Naive B cell (primary cell): ENCODE measurements around the gene TLR9. TPM values are rescaled to one million over a fixed set of nuclear protein-coding genes. Genes with fewer than 3 reads are reported as not detected.

Experiments
- ATAC-seq, 2 donors: fragments of 150-1000 bp; cut with Tn5 transposase; 2 replicates each; pipeline ENCODE4 v1.10.0; 2021; ENCODE audit warnings: low read depth in 2 of 2, mild to moderate bottlenecking in 2 of 2, moderate library complexity in 2 of 2
- DNase-seq: peaks from one replicate; pipeline ENCODE4 v3.0.0; 2022
- H3K27ac Mint-ChIP-seq, 6 donors: one replicate each; pipeline ENCODE4 v1.8.0; 2020 to 2022; ENCODE audit warnings: mild to moderate bottlenecking in 6 of 6, mixed read lengths in 6 of 6, moderate library complexity in 5 of 6, inconsistent platforms in 2 of 6
- H3K27me3 Mint-ChIP-seq, 3 donors: one replicate each; pipeline ENCODE4 v1.8.0; 2021 to 2022; ENCODE audit warnings: mixed read lengths in 3 of 3, mild to moderate bottlenecking in 1 of 3
- H3K36me3 Mint-ChIP-seq, 2 donors: one replicate each; pipeline ENCODE4 v1.8.0; 2020 to 2022; ENCODE audit warnings: mixed read lengths in 2 of 2, inconsistent platforms in 1 of 2, mild to moderate bottlenecking in 1 of 2
- H3K4me1 Mint-ChIP-seq, 3 donors: one replicate each; pipeline ENCODE4 v1.8.0; 2020 to 2022; ENCODE audit warnings: mixed read lengths in 3 of 3, inconsistent platforms in 1 of 3, mild to moderate bottlenecking in 1 of 3, moderate library complexity in 1 of 3
- H3K4me3 Mint-ChIP-seq, 8 donors: one replicate each; pipeline ENCODE4 v1.8.0; 2020 to 2022; ENCODE audit warnings: mild to moderate bottlenecking in 8 of 8, mixed read lengths in 8 of 8, moderate library complexity in 8 of 8, inconsistent platforms in 2 of 8
- H3K9me3 Mint-ChIP-seq, 7 donors: one replicate each; pipeline ENCODE4 v1.8.0; 2020 to 2022; ENCODE audit warnings: mixed read lengths in 7 of 7, mild to moderate bottlenecking in 5 of 7, inconsistent platforms in 2 of 7, moderate library complexity in 1 of 7
- polyA plus RNA-seq, 6 donors: library from polyadenylated mRNA; unstranded; fragments of 300-500 nt; fragmentation: Illumina TruSeq; gene quantifications; one replicate each; pipeline ENCODE4 v1.2.3, GENCODE V29; 2021; ENCODE audit warnings: low read depth in 6 of 6

Gene TLR9
- polyA plus RNA-seq, 6 donors from 2014 or later: 1.6 to 4.4 (median 3.8) TPM; not detected in 1

DNA sequence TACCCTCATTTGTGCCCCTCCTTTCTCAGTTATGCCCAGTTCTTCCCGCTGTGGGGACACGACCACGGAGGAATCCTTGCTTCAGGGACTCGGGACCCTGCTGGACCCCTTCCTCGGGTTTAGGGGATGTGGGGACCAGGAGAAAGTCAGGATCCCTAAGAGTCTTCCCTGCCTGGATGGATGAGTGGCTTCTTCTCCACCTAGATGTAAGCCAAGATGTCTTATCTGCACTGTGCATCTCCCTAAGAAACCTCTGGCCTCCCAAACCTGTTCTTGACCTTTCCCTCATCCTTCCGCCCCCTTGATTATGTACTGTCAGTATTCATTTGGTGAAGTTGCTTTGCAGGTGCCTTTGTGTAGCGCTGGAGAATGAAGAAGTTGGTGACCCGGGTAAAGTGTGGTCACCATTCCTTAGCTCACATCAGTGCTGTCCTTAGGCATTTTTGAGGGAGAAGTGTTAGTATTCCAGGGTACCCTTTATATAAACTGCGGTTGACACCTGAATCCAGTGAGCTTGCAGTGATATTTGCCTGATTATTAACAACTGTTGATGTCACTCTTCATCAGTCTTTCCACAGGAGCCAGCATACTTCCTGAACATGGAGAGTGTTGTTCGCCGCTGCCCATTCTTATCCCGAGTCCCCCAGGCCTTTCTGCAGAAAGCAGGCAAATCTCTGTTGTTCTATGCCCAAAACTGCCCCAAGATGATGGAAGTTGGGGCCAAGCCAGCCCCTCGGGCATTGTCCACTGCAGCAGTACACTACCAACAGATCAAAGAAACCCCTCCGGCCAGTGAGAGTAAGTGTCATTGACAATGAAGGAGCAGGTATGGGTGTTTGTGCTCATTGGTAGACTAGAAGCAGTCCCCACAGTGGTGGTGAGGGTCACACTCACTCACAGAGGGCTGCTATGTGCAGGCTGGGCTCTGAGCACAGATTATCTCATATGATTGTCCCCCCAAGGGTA, 26.5 kb downstream of the TLR9 start:
- H3K4me3 Mint-ChIP-seq: peak overlapping the region; percentile 93 to 99 (median 96)
- H3K27me3 Mint-ChIP-seq: no peaks in the 10 kb centered on the region
- ATAC-seq: no peak
- DNase-seq: no peak
- H3K4me1 Mint-ChIP-seq: peaks cover 32 to 42% (median 35%) of the 10 kb centered on the region in 3 donors
- H3K9me3 Mint-ChIP-seq: no peaks in the 10 kb centered on the region
- peak overlapping the region; percentile 91 to 97 (median 96) for H3K27ac Mint-ChIP-seq
- H3K36me3 Mint-ChIP-seq: peaks cover 9 to 13% of the 10 kb centered on the region in 2 donors

GRCh38 chr3:52197842-52198625, 27.4 kb downstream of the TLR9 start, which contains the start of gene ALAS1:
TSS of gene ALAS1 (plus strand) at chr3:52198160. CDS start at chr3:52199242, 1,082 bp downstream.
- peak; percentile 96 for ATAC-seq
- Mint-ChIP-seq H3K4me3 (peak within 1 kb of the TSS; percentile 93 to 99 (median 96)), H3K4me1 (peaks cover 32 to 37% (median 34%) of the 10 kb centered on the region in 3 donors)

DNA sequence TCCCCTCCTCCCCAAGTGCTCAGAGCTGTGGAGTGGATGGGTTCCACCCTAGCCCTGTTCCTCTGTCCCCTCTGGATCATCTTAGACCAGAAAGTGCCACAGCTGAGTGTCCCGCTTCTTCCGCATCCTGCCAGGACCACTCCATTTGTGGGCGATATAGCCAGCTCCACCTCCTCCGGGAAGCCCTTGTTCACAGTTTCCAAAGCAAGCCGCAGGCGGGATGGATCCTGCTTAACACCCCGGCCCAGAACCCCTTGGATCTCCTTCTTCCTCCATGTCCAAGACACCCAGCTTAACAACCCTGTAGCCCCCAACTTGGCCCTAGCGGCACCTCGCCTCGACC, 28.0 kb downstream of the TLR9 start:
- DNase-seq (no peak), ATAC-seq (no peak)
- Mint-ChIP-seq H3K27me3 (no peaks in the 10 kb centered on the region), H3K36me3 (peaks cover 2 to 10% of the 10 kb centered on the region in 2 donors), H3K4me1 (peaks cover 29 to 33% (median 31%) of the 10 kb centered on the region in 3 donors), H3K27ac (peak overlapping the region; percentile 82 to 95 (median 94)), H3K4me3 (peak overlapping the region; percentile 93 to 99 (median 96)), H3K9me3 (no peaks in the 10 kb centered on the region)

More at GRCh38 chr3:52197842-52198625, 27.4 kb downstream of the TLR9 start, which contains the start of gene ALAS1:
- Mint-ChIP-seq H3K36me3 (peaks cover 4 to 13% of the 10 kb centered on the region in 2 donors), H3K27ac (peak within 1 kb of the TSS; percentile 91 to 97 (median 96)), H3K27me3 (no peaks in the 10 kb centered on the region), H3K9me3 (no peaks in the 10 kb centered on the region)
- peak; percentile 93 for DNase-seq

GRCh38 chr3:52196977-52197376, 28.5 kb downstream of the TLR9 start:
- Mint-ChIP-seq H3K4me3 (peak overlapping the region; percentile 12 to 99 (median 96)), H3K27ac (peak overlapping the region in 5 of 6 donors; percentile 35 to 95 (median 89)), H3K9me3 (no peaks in the 10 kb centered on the region), H3K36me3 (peaks cover 0 to 6% of the 10 kb centered on the region in 2 donors), H3K4me1 (peaks cover 27 to 28% (median 27%) of the 10 kb centered on the region in 3 donors), H3K27me3 (no peaks in the 10 kb centered on the region)
- no peak for DNase-seq
- ATAC-seq: no peak

DNA sequence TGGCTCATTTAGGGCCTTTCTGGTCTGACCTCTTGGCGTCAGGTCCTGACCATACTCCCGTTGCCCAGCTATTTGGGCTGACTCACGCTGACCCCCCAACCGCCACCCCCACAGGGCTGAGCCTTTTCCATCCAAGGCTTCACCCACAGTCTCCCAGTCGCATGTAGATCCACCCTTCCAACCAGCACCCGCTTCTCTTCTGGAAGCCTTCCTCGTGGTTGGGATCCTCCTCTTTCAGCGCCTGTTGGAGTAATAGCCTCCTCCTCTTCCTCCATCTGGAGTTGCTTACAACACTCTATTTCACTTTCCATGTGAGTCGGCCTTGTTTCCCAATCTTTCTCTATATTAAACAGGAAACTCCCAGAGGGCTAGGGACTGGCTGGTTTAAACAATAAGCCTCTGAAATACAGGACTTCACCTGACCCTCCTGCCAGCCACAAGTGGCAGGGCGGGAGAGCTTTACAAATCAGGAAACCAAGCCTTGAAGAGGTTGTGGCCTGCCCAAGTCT, 29.6 kb downstream of the TLR9 start:
- Mint-ChIP-seq H3K27ac (peak overlapping the region in 2 of 6 donors; percentile 19 to 78), H3K36me3 (peaks cover 0 to 6% of the 10 kb centered on the region in 2 donors), H3K27me3 (no peaks in the 10 kb centered on the region), H3K9me3 (no peaks in the 10 kb centered on the region), H3K4me1 (peaks cover 24 to 25% (median 25%) of the 10 kb centered on the region in 3 donors), H3K4me3 (peak overlapping the region in 1 of 8 donors; percentile 68)
- DNase-seq (no peak), ATAC-seq (no peak)

DNA sequence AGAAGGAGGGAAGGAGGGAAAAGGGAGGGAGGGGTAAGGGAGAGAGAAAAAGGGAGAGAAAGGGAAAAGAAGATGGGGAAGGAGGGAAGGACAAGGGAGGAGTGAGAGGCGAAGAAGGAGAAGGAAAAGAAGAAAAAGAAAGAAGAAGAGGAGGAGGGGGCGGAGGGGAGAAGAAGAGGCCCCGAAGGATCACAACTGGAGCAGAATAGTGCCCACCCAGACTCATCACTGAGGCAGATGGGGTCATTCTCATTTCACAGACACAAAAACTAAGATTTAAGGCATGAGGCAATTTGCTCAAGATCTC, 30.2 kb downstream of the TLR9 start:
- no peak overlapping the region for H3K27ac Mint-ChIP-seq
- H3K27me3 Mint-ChIP-seq: no peaks in the 10 kb centered on the region
- ATAC-seq (no peak), DNase-seq (no peak)
- H3K4me3 Mint-ChIP-seq: no peak overlapping the region
- peaks cover 22 to 25% (median 23%) of the 10 kb centered on the region in 3 donors for H3K4me1 Mint-ChIP-seq
- H3K9me3 Mint-ChIP-seq: no peaks in the 10 kb centered on the region
- peaks cover 0 to 6% of the 10 kb centered on the region in 2 donors for H3K36me3 Mint-ChIP-seq

- DNase-seq: no peak
- no peak overlapping the region for H3K27ac Mint-ChIP-seq
- H3K27me3 Mint-ChIP-seq: no peaks in the 10 kb centered on the region
- H3K9me3 Mint-ChIP-seq: no peaks in the 10 kb centered on the region
- H3K4me3 Mint-ChIP-seq: peak overlapping the region in 1 of 8 donors; percentile 47
- ATAC-seq: no peak
- H3K36me3 Mint-ChIP-seq: peaks cover 0 to 6% of the 10 kb centered on the region in 2 donors
- peaks cover 19 to 24% (median 19%) of the 10 kb centered on the region in 3 donors for H3K4me1 Mint-ChIP-seq
Observed at GRCh38 chr3:52194485-52195290, 30.8 kb downstream of the TLR9 start.

GRCh38 chr3:52193065-52193464, 32.4 kb downstream of the TLR9 start:
- no peak overlapping the region for H3K27ac Mint-ChIP-seq
- DNase-seq (no peak), ATAC-seq (no peak)
- peaks cover 6 to 13% (median 8%) of the 10 kb centered on the region in 3 donors for H3K4me1 Mint-ChIP-seq
- no peaks in the 10 kb centered on the region for H3K9me3 Mint-ChIP-seq
- no peaks in the 10 kb centered on the region for H3K27me3 Mint-ChIP-seq
- H3K36me3 Mint-ChIP-seq: no peaks in the 10 kb centered on the region
- H3K4me3 Mint-ChIP-seq: no peak overlapping the region

DNA sequence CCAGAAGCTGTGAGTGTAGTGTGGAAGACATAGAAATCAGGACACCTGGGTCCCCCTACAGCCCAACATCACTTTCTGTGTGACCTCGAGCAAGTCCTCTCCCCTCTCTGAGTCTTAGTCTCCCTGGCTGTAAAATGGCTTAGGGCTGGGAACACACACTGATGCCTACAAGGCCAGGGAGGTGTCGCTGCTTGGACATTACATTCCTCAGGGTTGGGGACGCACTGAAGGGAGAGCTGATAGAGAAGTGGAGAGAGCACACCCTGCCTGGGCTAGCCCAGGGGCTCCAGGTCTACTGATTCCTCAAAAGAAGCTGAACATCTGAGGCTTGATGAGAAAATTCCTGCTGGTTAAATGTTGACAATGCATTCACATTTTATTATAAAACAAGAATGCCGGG, 33.8 kb downstream of the TLR9 start:
- Mint-ChIP-seq H3K4me1 (peaks cover 0 to 7% (median 0%) of the 10 kb centered on the region in 3 donors), H3K27me3 (no peaks in the 10 kb centered on the region), H3K9me3 (no peaks in the 10 kb centered on the region), H3K36me3 (no peaks in the 10 kb centered on the region), H3K4me3 (no peak overlapping the region), H3K27ac (no peak overlapping the region)
- ATAC-seq (no peak), DNase-seq (no peak)

- no peaks in the 10 kb centered on the region for H3K9me3 Mint-ChIP-seq
- peaks cover 0 to 3% (median 0%) of the 10 kb centered on the region in 3 donors for H3K4me1 Mint-ChIP-seq
- no peaks in the 10 kb centered on the region for H3K27me3 Mint-ChIP-seq
- H3K36me3 Mint-ChIP-seq: no peaks in the 10 kb centered on the region
- H3K4me3 Mint-ChIP-seq: no peak overlapping the region
- peak overlapping the region in 1 of 6 donors; percentile 74 for H3K27ac Mint-ChIP-seq
- DNase-seq (no peak), ATAC-seq (no peak)
Observed at GRCh38 chr3:52190294-52191074, 35.0 kb downstream of the TLR9 start.

DNA sequence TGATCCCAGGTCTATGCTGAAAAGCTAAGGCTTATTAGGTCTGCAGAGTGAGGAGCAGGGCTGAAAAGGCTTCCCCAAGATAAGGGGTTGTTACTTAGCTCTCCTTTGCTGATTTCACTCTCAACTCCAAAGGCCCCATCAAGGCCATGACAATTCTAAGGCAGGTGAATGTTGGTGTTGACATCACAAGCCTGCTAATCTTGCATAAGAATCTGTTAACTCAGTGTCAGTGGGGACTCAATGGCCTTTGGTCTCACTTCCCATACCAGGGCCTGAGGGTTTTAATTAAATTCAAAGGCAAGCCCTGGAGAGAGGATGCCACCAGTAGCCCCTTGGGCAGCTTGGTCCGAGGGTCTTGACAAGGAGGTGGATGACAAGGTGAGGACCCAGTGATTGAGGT, 36.9 kb downstream of the TLR9 start:
- no peaks in the 10 kb centered on the region for H3K27me3 Mint-ChIP-seq
- H3K4me3 Mint-ChIP-seq: no peak overlapping the region
- no peaks in the 10 kb centered on the region for H3K36me3 Mint-ChIP-seq
- peak overlapping the region in 2 of 6 donors; percentile 49 to 54 for H3K27ac Mint-ChIP-seq
- ATAC-seq (no peak), DNase-seq (no peak)
- peaks cover 0 to 3% (median 0%) of the 10 kb centered on the region in 3 donors for H3K4me1 Mint-ChIP-seq
- H3K9me3 Mint-ChIP-seq: no peaks in the 10 kb centered on the region

DNA sequence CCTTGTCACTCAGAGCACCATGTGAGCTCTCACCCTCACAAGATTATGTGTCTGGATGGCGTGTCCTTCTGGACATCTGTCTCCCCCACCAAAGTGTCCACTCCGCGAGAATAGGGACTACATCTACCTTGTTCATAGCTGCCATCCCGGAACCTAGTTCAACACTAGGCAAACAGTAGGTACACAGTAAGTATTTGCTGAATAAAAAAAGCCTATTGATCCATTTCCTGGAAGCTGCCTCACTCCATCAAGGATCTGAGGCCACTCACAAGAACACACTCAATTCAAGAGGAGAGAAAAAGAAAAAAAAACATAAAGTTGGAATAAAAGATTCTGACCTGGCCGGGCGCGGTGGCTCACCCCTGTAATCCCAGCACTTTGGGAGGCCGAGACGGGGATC, 38.7 kb downstream of the TLR9 start:
- no peak overlapping the region for H3K4me3 Mint-ChIP-seq
- no peak for DNase-seq

More for the DNA sequence above, 38.7 kb downstream of the TLR9 start:
- ATAC-seq: no peak
- no peak overlapping the region for H3K27ac Mint-ChIP-seq
- no peaks in the 10 kb centered on the region for H3K27me3 Mint-ChIP-seq
- H3K36me3 Mint-ChIP-seq: no peaks in the 10 kb centered on the region
- no peaks in the 10 kb centered on the region for H3K9me3 Mint-ChIP-seq
- peaks cover 0 to 3% (median 0%) of the 10 kb centered on the region in 3 donors for H3K4me1 Mint-ChIP-seq
